ENCODE measurements around the gene DDAH1. TPM values are rescaled to one million over a fixed set of nuclear protein-coding genes. Genes with fewer than 3 reads are reported as not detected.

Gene DDAH1
- total RNA-seq, 1 experiment from 2014 or later = 87.9 TPM

DNA sequence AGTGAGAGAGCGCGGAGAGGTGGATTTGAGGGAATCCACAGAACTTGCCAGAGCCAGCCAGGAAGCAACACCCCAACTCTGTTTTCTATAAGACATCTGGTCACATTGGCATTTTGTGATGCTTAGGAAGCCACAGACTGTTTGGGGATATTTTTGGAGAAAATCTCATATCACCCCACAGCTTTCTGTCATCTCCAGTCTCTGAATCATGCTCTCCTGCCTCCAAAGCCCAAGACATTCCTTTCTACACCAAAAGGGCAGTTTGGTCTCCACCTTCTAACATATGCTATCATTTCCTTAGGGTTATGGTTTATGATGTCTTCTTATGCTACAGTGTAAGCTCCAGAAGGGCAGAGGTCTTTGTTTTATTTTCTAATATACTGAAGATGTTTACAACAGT is 174.1 kb downstream of the DDAH1 start:
- Mint-ChIP-seq H3K4me1 (ENCODE audit: low read depth, unreplicated experiment) (no peaks in the 10 kb centered on the region), H3K27me3 (ENCODE audit: insufficient read depth, unreplicated experiment) (no peaks in the 10 kb centered on the region), H3K27ac (ENCODE audit: unreplicated experiment) (no peak overlapping the region), H3K9me3 (ENCODE audit: unreplicated experiment) (no peaks in the 10 kb centered on the region), H3K4me3 (ENCODE audit: unreplicated experiment) (no peak overlapping the region), H3K36me3 (ENCODE audit: insufficient read depth, unreplicated experiment) (no peaks in the 10 kb centered on the region)
- Histone ChIP-seq H3K9me3 (no peaks in the 10 kb centered on the region), H3K36me3 (ENCODE audit: control insufficient read depth, insufficient read depth, low read length) (no peaks in the 10 kb centered on the region), H3K4me1 (no peaks in the 10 kb centered on the region), H3K4me3 (ENCODE audit: low read depth, low read length) (no peak overlapping the region), H3K27me3 (replicated peaks; ENCODE audit: control insufficient read depth, insufficient read depth, low read length) (no peaks in the 10 kb centered on the region)
- ChIA-PET CTCF (no interaction called here), POLR2A (no interaction called here)
- no peak for DNase-seq
- TF ChIP-seq, protein P1, sequence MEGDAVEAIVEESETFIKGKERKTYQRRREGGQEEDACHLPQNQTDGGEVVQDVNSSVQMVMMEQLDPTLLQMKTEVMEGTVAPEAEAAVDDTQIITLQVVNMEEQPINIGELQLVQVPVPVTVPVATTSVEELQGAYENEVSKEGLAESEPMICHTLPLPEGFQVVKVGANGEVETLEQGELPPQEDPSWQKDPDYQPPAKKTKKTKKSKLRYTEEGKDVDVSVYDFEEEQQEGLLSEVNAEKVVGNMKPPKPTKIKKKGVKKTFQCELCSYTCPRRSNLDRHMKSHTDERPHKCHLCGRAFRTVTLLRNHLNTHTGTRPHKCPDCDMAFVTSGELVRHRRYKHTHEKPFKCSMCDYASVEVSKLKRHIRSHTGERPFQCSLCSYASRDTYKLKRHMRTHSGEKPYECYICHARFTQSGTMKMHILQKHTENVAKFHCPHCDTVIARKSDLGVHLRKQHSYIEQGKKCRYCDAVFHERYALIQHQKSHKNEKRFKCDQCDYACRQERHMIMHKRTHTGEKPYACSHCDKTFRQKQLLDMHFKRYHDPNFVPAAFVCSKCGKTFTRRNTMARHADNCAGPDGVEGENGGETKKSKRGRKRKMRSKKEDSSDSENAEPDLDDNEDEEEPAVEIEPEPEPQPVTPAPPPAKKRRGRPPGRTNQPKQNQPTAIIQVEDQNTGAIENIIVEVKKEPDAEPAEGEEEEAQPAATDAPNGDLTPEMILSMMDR (IDR thresholded peaks at IDR 0.05; ENCODE audit: insufficient read depth in 1 of 2, low read depth in 1 of 2, low read length in 1 of 2, severe bottlenecking in 1 of 2, unreplicated experiment in 1 of 2) = no peak
- intact Hi-C loops (cut with micrococcal nuclease; ENCODE audit: unreplicated experiment) = no loop called here
- no TSS peak for BruUV-seq (replicated peaks)

DNA sequence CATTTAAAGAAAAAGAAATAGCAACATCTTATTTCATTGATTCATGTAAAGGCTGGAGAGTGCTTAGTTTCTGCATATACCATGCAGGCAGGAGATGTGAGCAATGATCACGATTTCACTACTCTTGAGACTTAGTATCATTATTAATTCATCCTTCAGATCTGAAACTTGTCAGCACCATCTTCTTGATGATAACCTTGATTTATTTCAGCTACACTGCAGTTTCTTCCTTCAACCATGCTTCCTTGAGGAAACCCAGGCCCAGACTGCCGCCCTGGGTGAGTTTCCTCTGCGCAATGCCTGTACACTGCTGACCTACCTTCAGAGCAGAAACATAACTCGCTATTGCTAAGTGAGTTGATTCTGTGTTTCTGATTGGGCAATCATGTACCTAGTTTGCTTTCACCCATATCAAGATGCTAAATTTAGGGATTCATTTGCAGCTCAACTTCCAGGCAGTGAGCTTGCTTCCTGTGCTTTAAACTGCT is 175.1 kb downstream of the DDAH1 start:
- no peak for DNase-seq
- Histone ChIP-seq H3K4me3 (ENCODE audit: low read depth, low read length) (no peak overlapping the region), H3K4me1 (no peaks in the 10 kb centered on the region), H3K9me3 (no peaks in the 10 kb centered on the region), H3K36me3 (ENCODE audit: control insufficient read depth, insufficient read depth, low read length) (no peaks in the 10 kb centered on the region), H3K27me3 (replicated peaks; ENCODE audit: control insufficient read depth, insufficient read depth, low read length) (no peaks in the 10 kb centered on the region)
- intact Hi-C loops (cut with micrococcal nuclease; ENCODE audit: unreplicated experiment) = no loop called here
- CTCF ChIA-PET = no interaction called here
- no peaks in the 10 kb centered on the region for H3K9me3 Mint-ChIP-seq (ENCODE audit: unreplicated experiment)
- H3K4me1 Mint-ChIP-seq (ENCODE audit: low read depth, unreplicated experiment) = no peaks in the 10 kb centered on the region
- POLR2A ChIA-PET = no interaction called here
- H3K27ac Mint-ChIP-seq (ENCODE audit: unreplicated experiment) = no peak overlapping the region
- TF ChIP-seq, protein P1 (IDR thresholded peaks at IDR 0.05; ENCODE audit: insufficient read depth in 1 of 2, low read depth in 1 of 2, low read length in 1 of 2, severe bottlenecking in 1 of 2, unreplicated experiment in 1 of 2) = no peak
- H3K27me3 Mint-ChIP-seq (ENCODE audit: insufficient read depth, unreplicated experiment) = no peaks in the 10 kb centered on the region
- H3K4me3 Mint-ChIP-seq (ENCODE audit: unreplicated experiment) = no peak overlapping the region
- H3K36me3 Mint-ChIP-seq (ENCODE audit: insufficient read depth, unreplicated experiment) = no peaks in the 10 kb centered on the region
- BruUV-seq (replicated peaks) = no TSS peak

DNA sequence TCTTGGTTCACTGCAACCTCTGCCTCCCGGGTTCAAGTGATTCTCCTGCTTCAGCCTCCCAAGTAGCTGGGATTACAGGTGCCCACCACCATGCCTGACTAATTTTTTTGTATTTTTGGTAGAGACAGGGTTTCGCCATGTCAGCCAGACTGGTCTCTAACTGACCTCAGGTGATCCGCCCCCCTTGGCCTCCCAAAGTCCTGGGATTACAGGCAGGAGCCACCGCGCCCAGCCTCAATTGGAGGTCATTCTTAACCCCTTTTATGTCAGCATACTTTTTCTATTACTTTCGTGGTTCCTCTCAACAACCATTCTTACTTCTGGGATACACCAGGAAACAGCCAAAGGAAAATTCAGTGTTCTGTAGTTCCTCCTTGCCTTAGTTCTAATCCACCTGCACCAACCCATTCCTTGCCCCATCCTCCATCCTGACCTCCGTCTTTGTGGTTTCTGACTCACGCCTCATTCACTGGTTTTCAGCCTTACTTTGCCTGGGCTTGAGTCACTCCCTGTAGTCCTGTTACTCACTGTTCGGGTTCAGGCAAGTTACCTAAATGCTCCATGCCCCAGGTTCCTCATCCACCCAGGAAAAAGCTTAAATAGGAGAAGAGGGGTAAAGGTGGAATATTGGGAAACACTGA is 175.6 kb downstream of the DDAH1 start:
- BruUV-seq (replicated peaks) = no TSS peak
- intact Hi-C loops (cut with micrococcal nuclease; ENCODE audit: unreplicated experiment) = no loop called here
- Histone ChIP-seq H3K4me1 (no peaks in the 10 kb centered on the region), H3K27me3 (replicated peaks; ENCODE audit: control insufficient read depth, insufficient read depth, low read length) (no peaks in the 10 kb centered on the region), H3K4me3 (ENCODE audit: low read depth, low read length) (no peak overlapping the region), H3K9me3 (no peaks in the 10 kb centered on the region), H3K36me3 (ENCODE audit: control insufficient read depth, insufficient read depth, low read length) (no peaks in the 10 kb centered on the region)
- DNase-seq = no peak
- H3K27ac Mint-ChIP-seq (ENCODE audit: unreplicated experiment) = no peak overlapping the region
- TF ChIP-seq, protein P1 (IDR thresholded peaks at IDR 0.05; ENCODE audit: insufficient read depth in 1 of 2, low read depth in 1 of 2, low read length in 1 of 2, severe bottlenecking in 1 of 2, unreplicated experiment in 1 of 2) = no peak
- H3K36me3 Mint-ChIP-seq (ENCODE audit: insufficient read depth, unreplicated experiment) = no peaks in the 10 kb centered on the region
- H3K4me3 Mint-ChIP-seq (ENCODE audit: unreplicated experiment) = no peak overlapping the region
- ChIA-PET CTCF (no interaction called here), POLR2A (no interaction called here)
- H3K4me1 Mint-ChIP-seq (ENCODE audit: low read depth, unreplicated experiment) = no peaks in the 10 kb centered on the region
- no peaks in the 10 kb centered on the region for H3K27me3 Mint-ChIP-seq (ENCODE audit: insufficient read depth, unreplicated experiment)
- H3K9me3 Mint-ChIP-seq (ENCODE audit: unreplicated experiment) = no peaks in the 10 kb centered on the region

Measured in Caco-2 (cell line).